ENCODE results near the gene ZBTB20.

ZBTB20 gene

DNA sequence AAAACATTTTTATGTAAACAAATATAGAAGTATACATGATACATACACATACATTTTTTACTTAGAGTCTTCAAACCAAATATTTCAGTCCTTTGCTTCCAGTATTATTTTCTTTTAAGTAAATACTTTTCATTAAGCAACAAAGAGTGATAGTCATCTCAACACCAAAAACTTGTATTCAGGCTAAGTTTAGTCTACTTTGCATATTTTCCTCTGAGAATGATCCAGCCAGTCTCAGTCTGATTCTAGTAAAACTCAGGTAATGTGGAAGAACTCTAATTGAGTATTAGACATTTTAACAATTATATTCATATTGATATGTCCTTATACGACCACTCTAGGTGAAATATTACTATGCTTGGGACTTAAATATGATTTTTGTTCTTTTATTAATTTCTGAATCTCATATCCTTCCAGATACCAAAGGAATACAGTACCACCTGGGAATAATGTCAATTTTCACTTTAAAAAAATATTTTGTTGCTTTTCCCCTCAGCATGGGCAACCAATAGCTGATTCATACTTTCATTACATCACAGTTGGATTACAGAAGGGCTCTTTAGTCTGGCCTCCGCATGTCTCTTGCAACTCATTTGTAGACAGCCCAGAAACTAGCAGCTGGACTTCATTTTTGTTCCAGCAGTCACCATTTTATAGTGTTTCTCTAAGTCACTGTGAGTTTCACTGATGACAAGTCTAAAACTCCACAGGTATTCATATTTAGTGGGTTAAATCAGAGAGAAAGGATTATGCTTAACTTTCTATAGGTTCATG is 390.4 kb downstream of the ZBTB20 start:
- Histone ChIP-seq H3K27me3 (ENCODE audit: insufficient read depth, poor library complexity, severe bottlenecking) (no peaks in the 10 kb centered on the region), H3K27ac (replicated peaks) (no peak overlapping the region), H3K4me3 (replicated peaks; ENCODE audit: insufficient read depth, low read length) (no peak overlapping the region)
- TF ChIP-seq GABPA (IDR thresholded peaks at IDR 0.05; ENCODE audit: low read depth) (no peak), POLR2AphosphoS5 (IDR thresholded peaks at IDR 0.05; ENCODE audit: low read depth) (no peak), SPI1 (IDR thresholded peaks at IDR 0.05; ENCODE audit: borderline replicate concordance, low read depth) (no peak)
- TF ChIP-seq, protein P1, sequence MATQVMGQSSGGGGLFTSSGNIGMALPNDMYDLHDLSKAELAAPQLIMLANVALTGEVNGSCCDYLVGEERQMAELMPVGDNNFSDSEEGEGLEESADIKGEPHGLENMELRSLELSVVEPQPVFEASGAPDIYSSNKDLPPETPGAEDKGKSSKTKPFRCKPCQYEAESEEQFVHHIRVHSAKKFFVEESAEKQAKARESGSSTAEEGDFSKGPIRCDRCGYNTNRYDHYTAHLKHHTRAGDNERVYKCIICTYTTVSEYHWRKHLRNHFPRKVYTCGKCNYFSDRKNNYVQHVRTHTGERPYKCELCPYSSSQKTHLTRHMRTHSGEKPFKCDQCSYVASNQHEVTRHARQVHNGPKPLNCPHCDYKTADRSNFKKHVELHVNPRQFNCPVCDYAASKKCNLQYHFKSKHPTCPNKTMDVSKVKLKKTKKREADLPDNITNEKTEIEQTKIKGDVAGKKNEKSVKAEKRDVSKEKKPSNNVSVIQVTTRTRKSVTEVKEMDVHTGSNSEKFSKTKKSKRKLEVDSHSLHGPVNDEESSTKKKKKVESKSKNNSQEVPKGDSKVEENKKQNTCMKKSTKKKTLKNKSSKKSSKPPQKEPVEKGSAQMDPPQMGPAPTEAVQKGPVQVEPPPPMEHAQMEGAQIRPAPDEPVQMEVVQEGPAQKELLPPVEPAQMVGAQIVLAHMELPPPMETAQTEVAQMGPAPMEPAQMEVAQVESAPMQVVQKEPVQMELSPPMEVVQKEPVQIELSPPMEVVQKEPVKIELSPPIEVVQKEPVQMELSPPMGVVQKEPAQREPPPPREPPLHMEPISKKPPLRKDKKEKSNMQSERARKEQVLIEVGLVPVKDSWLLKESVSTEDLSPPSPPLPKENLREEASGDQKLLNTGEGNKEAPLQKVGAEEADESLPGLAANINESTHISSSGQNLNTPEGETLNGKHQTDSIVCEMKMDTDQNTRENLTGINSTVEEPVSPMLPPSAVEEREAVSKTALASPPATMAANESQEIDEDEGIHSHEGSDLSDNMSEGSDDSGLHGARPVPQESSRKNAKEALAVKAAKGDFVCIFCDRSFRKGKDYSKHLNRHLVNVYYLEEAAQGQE (IDR thresholded peaks at IDR 0.05; ENCODE audit: insufficient replicate concordance, low read depth): no peak
- TF ChIP-seq, protein P2, sequence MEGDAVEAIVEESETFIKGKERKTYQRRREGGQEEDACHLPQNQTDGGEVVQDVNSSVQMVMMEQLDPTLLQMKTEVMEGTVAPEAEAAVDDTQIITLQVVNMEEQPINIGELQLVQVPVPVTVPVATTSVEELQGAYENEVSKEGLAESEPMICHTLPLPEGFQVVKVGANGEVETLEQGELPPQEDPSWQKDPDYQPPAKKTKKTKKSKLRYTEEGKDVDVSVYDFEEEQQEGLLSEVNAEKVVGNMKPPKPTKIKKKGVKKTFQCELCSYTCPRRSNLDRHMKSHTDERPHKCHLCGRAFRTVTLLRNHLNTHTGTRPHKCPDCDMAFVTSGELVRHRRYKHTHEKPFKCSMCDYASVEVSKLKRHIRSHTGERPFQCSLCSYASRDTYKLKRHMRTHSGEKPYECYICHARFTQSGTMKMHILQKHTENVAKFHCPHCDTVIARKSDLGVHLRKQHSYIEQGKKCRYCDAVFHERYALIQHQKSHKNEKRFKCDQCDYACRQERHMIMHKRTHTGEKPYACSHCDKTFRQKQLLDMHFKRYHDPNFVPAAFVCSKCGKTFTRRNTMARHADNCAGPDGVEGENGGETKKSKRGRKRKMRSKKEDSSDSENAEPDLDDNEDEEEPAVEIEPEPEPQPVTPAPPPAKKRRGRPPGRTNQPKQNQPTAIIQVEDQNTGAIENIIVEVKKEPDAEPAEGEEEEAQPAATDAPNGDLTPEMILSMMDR (IDR thresholded peaks at IDR 0.05; ENCODE audit: insufficient read depth, low read length): no peak
- no peak for DNase-seq (ENCODE audit: low read depth in 1 of 2, low spot score in 1 of 2)

DNA sequence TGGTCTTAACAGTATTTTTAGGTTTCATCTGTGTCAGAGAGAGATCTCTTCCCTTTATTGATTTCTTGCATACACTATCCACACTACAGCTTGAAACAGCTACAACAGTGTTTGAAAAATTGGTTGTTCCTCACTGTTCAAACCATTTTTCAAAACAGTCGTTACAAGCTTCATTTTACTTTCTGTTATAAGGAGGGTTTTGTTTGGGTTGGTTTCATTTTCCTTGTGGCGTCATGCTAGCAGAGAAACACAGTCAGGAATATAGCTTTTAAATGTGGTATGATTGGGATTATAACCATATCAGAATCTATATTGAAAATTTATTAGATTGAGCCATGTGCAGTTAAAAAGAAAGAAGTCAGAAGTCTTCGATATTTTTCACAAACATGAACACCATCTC is 400.6 kb downstream of the ZBTB20 start:
- Histone ChIP-seq H3K27ac (replicated peaks) (no peak overlapping the region), H3K27me3 (ENCODE audit: insufficient read depth, poor library complexity, severe bottlenecking) (no peaks in the 10 kb centered on the region), H3K4me3 (replicated peaks; ENCODE audit: insufficient read depth, low read length) (no peak overlapping the region)
- TF ChIP-seq GABPA (IDR thresholded peaks at IDR 0.05; ENCODE audit: low read depth) (no peak), SPI1 (IDR thresholded peaks at IDR 0.05; ENCODE audit: borderline replicate concordance, low read depth) (no peak)
- DNase-seq (ENCODE audit: low read depth in 1 of 2, low spot score in 1 of 2): no peak

DNA sequence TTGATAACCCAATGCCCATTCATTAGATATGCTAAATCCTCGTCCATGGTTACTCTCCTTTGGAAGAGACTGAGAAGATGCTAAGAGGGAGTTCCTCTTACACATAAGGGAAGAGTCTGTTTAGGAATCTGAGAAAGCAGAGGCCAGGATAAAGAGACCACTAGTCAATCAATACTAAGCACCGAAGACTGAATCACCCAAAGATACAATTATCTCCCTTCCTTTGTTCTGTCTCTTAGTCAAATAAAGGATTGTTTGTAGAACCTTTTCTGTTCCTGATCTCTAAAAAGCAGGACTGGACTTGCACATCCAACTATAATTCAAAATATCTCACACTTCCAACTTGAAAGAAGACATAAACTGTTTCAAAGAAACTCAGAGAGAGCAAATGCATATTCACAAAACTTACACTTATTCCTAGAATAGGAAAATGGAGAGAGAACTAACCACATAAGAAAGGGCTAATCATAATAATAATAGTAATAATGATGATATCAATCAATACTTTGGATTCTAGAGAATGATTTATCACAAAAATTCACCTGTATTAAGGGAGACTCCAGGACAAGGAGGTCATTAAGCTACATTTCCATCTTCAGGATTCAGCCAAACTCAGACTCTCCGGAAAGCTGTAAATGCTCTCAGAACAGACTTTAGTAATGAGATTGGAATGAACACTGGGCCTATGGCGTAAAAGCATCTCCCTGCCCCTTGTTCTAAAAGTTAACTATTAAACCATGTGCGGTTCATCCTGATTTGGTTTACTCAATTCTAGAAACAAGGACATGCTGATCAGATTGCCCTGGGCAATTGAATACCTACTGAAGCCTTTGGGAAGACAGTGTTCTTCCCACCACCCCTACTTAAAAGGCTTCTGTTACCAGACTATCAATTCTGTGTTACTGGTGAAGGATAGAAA is 401.5 kb downstream of the ZBTB20 start:
- Histone ChIP-seq H3K27me3 (ENCODE audit: insufficient read depth, poor library complexity, severe bottlenecking) (no peaks in the 10 kb centered on the region), H3K27ac (replicated peaks) (no peak overlapping the region), H3K4me3 (replicated peaks; ENCODE audit: insufficient read depth, low read length) (no peak overlapping the region)
- TF ChIP-seq, protein P2 (IDR thresholded peaks at IDR 0.05; ENCODE audit: insufficient read depth, low read length): no peak
- DNase-seq (ENCODE audit: low read depth in 1 of 2, low spot score in 1 of 2): no peak

DNA sequence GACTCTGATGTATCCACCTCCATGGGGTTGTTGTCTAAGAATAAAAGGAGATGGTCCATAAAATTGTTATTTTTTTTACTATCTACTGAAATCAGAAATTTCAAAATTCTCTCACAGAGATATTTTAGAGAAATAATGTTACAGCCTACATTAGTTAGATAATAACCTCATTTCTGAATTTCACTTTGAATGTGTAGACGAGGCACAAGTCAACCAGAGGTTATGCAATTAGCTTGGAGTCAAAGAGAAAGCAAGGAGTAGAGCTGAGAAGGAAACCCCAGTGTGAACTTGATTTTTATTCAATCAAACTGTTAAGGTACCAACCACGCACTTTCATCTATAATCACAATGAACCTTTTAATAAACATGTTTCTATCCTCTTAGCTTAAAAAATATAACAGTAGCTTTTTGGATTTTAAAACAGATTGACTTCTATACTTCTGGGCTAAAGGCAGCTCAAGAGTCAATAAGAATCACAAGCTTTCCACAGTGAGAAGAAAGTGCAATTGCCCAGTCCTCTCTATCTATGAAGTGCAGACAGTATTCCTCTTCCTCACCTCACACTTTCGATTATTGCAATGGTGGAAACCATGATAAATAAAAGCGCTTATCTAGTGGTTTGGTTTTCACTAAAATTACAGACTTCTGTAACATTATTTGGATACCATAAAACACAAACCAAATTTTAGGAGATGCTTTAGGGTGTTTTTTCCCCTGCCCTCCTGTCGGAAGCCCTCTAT is 403.2 kb downstream of the ZBTB20 start:
- Histone ChIP-seq H3K27ac (replicated peaks) (no peak overlapping the region), H3K27me3 (ENCODE audit: insufficient read depth, poor library complexity, severe bottlenecking) (no peaks in the 10 kb centered on the region), H3K4me3 (replicated peaks; ENCODE audit: insufficient read depth, low read length) (no peak overlapping the region)
- TF ChIP-seq GABPA (IDR thresholded peaks at IDR 0.05; ENCODE audit: low read depth) (no peak), SPI1 (IDR thresholded peaks at IDR 0.05; ENCODE audit: borderline replicate concordance, low read depth) (no peak), POLR2AphosphoS5 (IDR thresholded peaks at IDR 0.05; ENCODE audit: low read depth) (no peak)
- TF ChIP-seq, protein P1 (IDR thresholded peaks at IDR 0.05; ENCODE audit: insufficient replicate concordance, low read depth): no peak
- TF ChIP-seq, protein P2 (IDR thresholded peaks at IDR 0.05; ENCODE audit: insufficient read depth, low read length): no peak
- no peak for DNase-seq (ENCODE audit: low read depth in 1 of 2, low spot score in 1 of 2)
